Measurements from ENCODE around the gene DDB1. TPM values are rescaled to one million over a fixed set of nuclear protein-coding genes. Genes with fewer than 3 reads are reported as not detected.

The DDB1 gene
- polyA plus RNA-seq, 1 experiment, result 340 TPM

DNA sequence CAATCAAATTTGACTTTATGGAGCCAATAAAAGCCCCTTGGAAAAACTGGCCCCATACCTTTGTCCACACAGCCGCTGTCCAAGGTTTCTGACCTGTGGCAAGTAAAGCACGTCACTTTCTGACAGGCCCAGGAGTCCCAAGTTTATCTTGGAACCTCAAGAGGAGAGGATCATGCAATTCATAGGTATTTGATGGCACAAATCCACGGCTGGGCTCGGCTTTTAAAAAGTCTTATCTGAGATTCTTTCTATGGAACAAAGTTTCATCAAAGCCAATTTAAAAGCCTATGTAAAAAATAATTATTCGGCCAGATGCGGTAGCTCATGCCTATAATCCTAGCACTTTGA lies 42.8 kb upstream of the DDB1 start:
- no peaks in the 10 kb centered on the region for H3K27me3 ChIP-seq (ENCODE audit: control insufficient read depth, insufficient read depth, low read length)
- TF ChIP-seq, protein P1, sequence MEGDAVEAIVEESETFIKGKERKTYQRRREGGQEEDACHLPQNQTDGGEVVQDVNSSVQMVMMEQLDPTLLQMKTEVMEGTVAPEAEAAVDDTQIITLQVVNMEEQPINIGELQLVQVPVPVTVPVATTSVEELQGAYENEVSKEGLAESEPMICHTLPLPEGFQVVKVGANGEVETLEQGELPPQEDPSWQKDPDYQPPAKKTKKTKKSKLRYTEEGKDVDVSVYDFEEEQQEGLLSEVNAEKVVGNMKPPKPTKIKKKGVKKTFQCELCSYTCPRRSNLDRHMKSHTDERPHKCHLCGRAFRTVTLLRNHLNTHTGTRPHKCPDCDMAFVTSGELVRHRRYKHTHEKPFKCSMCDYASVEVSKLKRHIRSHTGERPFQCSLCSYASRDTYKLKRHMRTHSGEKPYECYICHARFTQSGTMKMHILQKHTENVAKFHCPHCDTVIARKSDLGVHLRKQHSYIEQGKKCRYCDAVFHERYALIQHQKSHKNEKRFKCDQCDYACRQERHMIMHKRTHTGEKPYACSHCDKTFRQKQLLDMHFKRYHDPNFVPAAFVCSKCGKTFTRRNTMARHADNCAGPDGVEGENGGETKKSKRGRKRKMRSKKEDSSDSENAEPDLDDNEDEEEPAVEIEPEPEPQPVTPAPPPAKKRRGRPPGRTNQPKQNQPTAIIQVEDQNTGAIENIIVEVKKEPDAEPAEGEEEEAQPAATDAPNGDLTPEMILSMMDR (IDR thresholded peaks at IDR 0.05; ENCODE audit: low read depth, low read length), result no peak
- H3K9me3 ChIP-seq (ENCODE audit: control insufficient read depth, insufficient read depth, low read length), result peaks cover 15% of the 10 kb centered on the region
- DNase-seq (ENCODE audit: low read depth, low spot score), result no peak
- H3K27ac ChIP-seq (ENCODE audit: low read depth, low read length), result no peak overlapping the region
- H3K4me3 ChIP-seq (ENCODE audit: low read depth, low read length), result no peak overlapping the region
- CTCF ChIA-PET, result interaction anchor here (2.5 to 3.3 kb wide), 2 partner anchors 9 to 40 kb away, joined by 15 to 21 read pairs; no protein-coding TSS in a partner anchor
- POLR2A ChIA-PET, result interaction anchor here (0.7 kb wide), 1 partner anchor 9 kb away, joined by 9 read pairs; no protein-coding TSS in a partner anchor

DNA sequence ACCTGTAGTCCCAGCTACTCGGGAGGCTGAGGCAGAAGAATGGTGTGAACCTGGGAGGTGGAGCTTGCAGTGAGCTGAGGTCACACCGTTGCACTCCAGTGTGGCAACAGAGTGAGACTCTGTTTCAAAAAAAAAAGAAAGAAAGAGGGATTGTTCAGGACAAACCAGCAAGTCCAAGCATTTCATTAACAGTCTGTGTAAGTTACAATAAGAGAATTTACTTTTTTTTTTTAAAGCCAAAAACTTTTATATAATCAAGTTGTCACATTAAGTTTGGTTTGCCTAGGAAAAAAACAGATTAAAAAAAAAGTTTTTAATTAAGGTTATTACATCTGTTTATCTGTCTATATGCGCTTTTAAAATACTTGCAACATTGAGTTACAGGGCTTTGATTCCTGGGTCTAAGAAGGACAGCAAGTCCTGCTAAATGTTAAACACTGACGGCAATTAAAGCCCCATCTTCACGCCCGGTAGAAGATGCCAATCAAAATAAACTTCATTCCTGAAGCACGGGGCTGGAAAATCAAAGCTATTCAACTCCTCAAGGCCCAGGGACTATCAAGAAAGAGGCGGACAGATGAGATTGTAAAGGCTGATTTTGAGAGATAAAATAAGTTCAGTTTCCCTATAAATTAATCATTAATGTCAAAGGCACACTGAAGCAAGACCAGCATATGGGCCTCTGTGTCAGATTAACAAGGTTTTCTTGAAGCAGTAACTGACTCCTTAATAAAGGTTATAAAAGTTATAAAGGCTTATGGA lies 39.9 kb upstream of the DDB1 start:
- TF ChIP-seq, protein P1 (IDR thresholded peaks at IDR 0.05; ENCODE audit: low read depth, low read length), result no peak
- Histone ChIP-seq H3K9me3 (ENCODE audit: control insufficient read depth, insufficient read depth, low read length) (peaks cover 15% of the 10 kb centered on the region), H3K27ac (ENCODE audit: low read depth, low read length) (no peak overlapping the region), H3K4me3 (ENCODE audit: low read depth, low read length) (no peak overlapping the region), H3K27me3 (ENCODE audit: control insufficient read depth, insufficient read depth, low read length) (no peaks in the 10 kb centered on the region)
- POLR2A ChIA-PET, result no interaction called here
- CTCF ChIA-PET, result interaction anchor here (0.7 kb wide), 1 partner anchor 37 kb away, joined by 3 read pairs; no protein-coding TSS in a partner anchor
- DNase-seq (ENCODE audit: low read depth, low spot score), result no peak

DNA sequence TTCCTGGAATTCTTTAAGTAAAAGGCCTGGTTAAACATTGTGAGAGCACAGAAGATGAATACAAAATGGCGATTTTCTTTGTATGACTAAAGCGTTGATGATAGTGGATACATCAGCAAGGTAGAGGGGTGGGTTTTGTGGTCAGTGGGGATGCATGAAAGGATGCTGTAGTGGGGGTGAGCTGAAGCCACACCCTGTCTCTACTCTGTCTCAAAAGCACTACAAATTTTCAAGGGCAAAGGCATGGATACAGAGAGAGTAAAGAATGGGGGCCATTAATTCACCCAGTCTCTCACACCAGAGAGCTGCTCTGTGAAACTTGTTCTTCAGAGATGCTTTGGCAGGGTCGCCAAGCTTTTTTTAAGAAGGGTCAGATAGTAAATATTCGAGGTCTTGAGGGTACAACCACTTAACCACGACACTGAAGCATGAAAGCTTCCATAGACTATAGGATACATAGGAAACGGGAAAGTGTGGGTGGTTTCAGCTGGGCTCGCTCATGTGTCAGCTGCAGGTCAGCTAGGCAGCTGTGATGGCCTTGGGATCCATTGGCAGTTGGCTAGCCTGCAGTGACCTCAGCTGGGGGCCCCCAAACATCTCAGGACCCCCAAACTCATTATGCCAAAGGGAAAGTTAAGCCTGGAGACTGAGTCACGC lies 37.6 kb upstream of the DDB1 start:
- H3K27me3 ChIP-seq (ENCODE audit: control insufficient read depth, insufficient read depth, low read length), result no peaks in the 10 kb centered on the region
- DNase-seq (ENCODE audit: low read depth, low spot score), result no peak
- POLR2A ChIA-PET, result interaction anchor here (1.8 kb wide), 1 partner anchor 8 kb away, joined by 25 read pairs; no protein-coding TSS in a partner anchor
- peaks cover 15% of the 10 kb centered on the region for H3K9me3 ChIP-seq (ENCODE audit: control insufficient read depth, insufficient read depth, low read length)
- H3K4me3 ChIP-seq (ENCODE audit: low read depth, low read length), result no peak overlapping the region
- TF ChIP-seq, protein P1 (IDR thresholded peaks at IDR 0.05; ENCODE audit: low read depth, low read length), result no peak
- H3K27ac ChIP-seq (ENCODE audit: low read depth, low read length), result peak overlapping the region; percentile 84
- CTCF ChIA-PET, result interaction anchor here (1.2 to 3.1 kb wide), 3 partner anchors 15 to 34 kb away, joined by 5 to 15 read pairs (median 7); no protein-coding TSS in a partner anchor

GRCh38 chr11:61369372-61370348 lies 36.8 kb upstream of the DDB1 start:
- no peaks in the 10 kb centered on the region for H3K27me3 ChIP-seq (ENCODE audit: control insufficient read depth, insufficient read depth, low read length)
- ChIA-PET POLR2A (interaction anchor here (0.7 to 1.8 kb wide), 4 partner anchors 8 to 13 kb away, joined by 3 to 25 read pairs (median 3); partner anchors contain the start of gene CYB561A3), CTCF (interaction anchor here (2.3 to 3.1 kb wide), 2 partner anchors 16 to 34 kb away, joined by 7 to 15 read pairs; no protein-coding TSS in a partner anchor)
- no peak overlapping the region for H3K4me3 ChIP-seq (ENCODE audit: low read depth, low read length)
- H3K9me3 ChIP-seq (ENCODE audit: control insufficient read depth, insufficient read depth, low read length), result peaks cover 13% of the 10 kb centered on the region
- peak overlapping the region; percentile 84 for H3K27ac ChIP-seq (ENCODE audit: low read depth, low read length)
- TF ChIP-seq, protein P1 (IDR thresholded peaks at IDR 0.05; ENCODE audit: low read depth, low read length), result no peak
- DNase-seq (ENCODE audit: low read depth, low spot score), result peak; percentile 86

Measured in AG04450 (cell line).